IMR-90 (cell line): ENCODE data around the gene SLC25A33. TPM values are rescaled to one million over a fixed set of nuclear protein-coding genes. Genes with fewer than 3 reads are reported as not detected.

Experiments
- ATAC-seq: fragments of 200-7000 bp; cut with Tn5 transposase; 2 replicates; pipeline ENCODE4 v1.9.1; 2020; ENCODE audit warnings: low read depth, mild to moderate bottlenecking, moderate library complexity
- BruUV-seq: library from RNA; stranded (reverse); fragments of 400-500 nt; replicated peaks from 2 replicates; lab custom pipeline; 2021; lab: Mats Ljungman, UMichigan
- CTCF ChIA-PET: fragments of 300-600 bp; formaldehyde crosslinking; extraction: SDS; loops from one replicate; lab custom pipeline; 2021; ENCODE audit warnings: antibody characterized with exemption; lab: Yijun Ruan, JAX
- POLR2A ChIA-PET: fragments of 300-600 bp; sonication (Branson Sonifier 250); formaldehyde crosslinking; loops from one replicate; lab custom pipeline; 2022; ENCODE audit warnings: antibody characterized with exemption; ENCODE audit not compliant: unreplicated experiment; lab: Charles Lee
- DNase-seq: peaks from one replicate; pipeline ENCODE4 v3.0.0; 2013
- H2AFZ ChIP-seq: replicated peaks from 2 replicates; pipeline ENCODE3; 2013; ENCODE audit warnings: low read length, mild to moderate bottlenecking; ENCODE audit not compliant: poor library complexity
- H2AK5ac ChIP-seq: 2 replicates; pipeline ENCODE4 v1.6.1; 2013; ENCODE audit warnings: low read depth, low read length, inconsistent platforms
- H2AK9ac ChIP-seq: replicated peaks from 2 replicates; pipeline ENCODE3; 2013; ENCODE audit warnings: mild to moderate bottlenecking, low read depth, low read length, moderate library complexity; ENCODE audit not compliant: poor library complexity
- H2BK120ac ChIP-seq: 2 replicates; pipeline ENCODE4 v1.6.1; 2013; ENCODE audit warnings: low read depth, low read length, inconsistent platforms
- H2BK15ac ChIP-seq: 3 replicates; pipeline ENCODE4 v1.6.1; 2013; ENCODE audit warnings: low read depth, low read length, inconsistent platforms
- H2BK20ac ChIP-seq: 2 replicates; pipeline ENCODE4 v1.6.1; 2013; ENCODE audit warnings: low read depth, mild to moderate bottlenecking, inconsistent platforms, low read length, moderate library complexity
- H2BK5ac ChIP-seq: 2 replicates; pipeline ENCODE4 v1.6.1; 2013; ENCODE audit warnings: mild to moderate bottlenecking, low read depth, low read length, inconsistent platforms; ENCODE audit not compliant: poor library complexity, severe bottlenecking
- H3K14ac ChIP-seq: replicated peaks from 2 replicates; pipeline ENCODE4 v1.6.1; 2013; ENCODE audit warnings: low read depth, low read length, inconsistent platforms
- H3K18ac ChIP-seq: 2 replicates; pipeline ENCODE4 v1.6.1; 2013; ENCODE audit warnings: low read depth, low read length, control low read depth
- H3K23ac ChIP-seq: 2 replicates; pipeline ENCODE4 v1.6.1; 2013; ENCODE audit warnings: low read depth, low read length, inconsistent platforms
- H3K27ac ChIP-seq: 2 replicates; pipeline ENCODE4 v1.5.1; 2013; ENCODE audit warnings: mild to moderate bottlenecking, control low read depth, low read length; ENCODE audit not compliant: insufficient read depth
- H3K27me3 ChIP-seq: 2 replicates; pipeline ENCODE4 v1.6.1; 2013; ENCODE audit warnings: low read length; ENCODE audit not compliant: control insufficient read depth, insufficient read depth
- H3K36me3 ChIP-seq: 2 replicates; pipeline ENCODE4 v1.6.1; 2013; ENCODE audit warnings: low read length, mixed read lengths; ENCODE audit not compliant: control insufficient read depth, insufficient read depth
- H3K4ac ChIP-seq: 2 replicates; pipeline ENCODE4 v1.6.1; 2013; ENCODE audit warnings: low read depth, low read length, inconsistent platforms
- H3K4me1 ChIP-seq: 2 replicates; pipeline ENCODE4 v1.6.1; 2013; ENCODE audit warnings: low read length, mixed read lengths; ENCODE audit not compliant: control insufficient read depth, insufficient read depth
- H3K4me2 ChIP-seq: 2 replicates; pipeline ENCODE4 v1.6.1; 2013; ENCODE audit warnings: low read depth, mild to moderate bottlenecking, control low read depth, low read length, moderate library complexity
- H3K4me3 ChIP-seq: 2 replicates; pipeline ENCODE4 v1.5.1; 2013; ENCODE audit warnings: low read depth, mild to moderate bottlenecking, control low read depth, low read length, moderate library complexity; ENCODE audit not compliant: insufficient read depth
- H3K56ac ChIP-seq: 2 replicates; pipeline ENCODE4 v1.6.1; 2013; ENCODE audit warnings: low read length, inconsistent platforms; ENCODE audit not compliant: insufficient read depth; ENCODE audit errors: extremely low read depth
- H3K79me1 ChIP-seq, 2 experiments: 2 replicates each; pipeline ENCODE4 v1.6.1; 2013; ENCODE audit warnings: low read length in 2 of 2, inconsistent platforms in 1 of 2, low read depth in 1 of 2
- H3K9ac ChIP-seq: 2 replicates; pipeline ENCODE4 v1.6.1; 2013; ENCODE audit warnings: low read depth, low read length, control low read depth
- H3K9me1 ChIP-seq: 2 replicates; pipeline ENCODE4 v1.6.1; 2013; ENCODE audit warnings: low read length, inconsistent platforms; ENCODE audit not compliant: insufficient read depth
- H3K9me3 ChIP-seq: 2 replicates; pipeline ENCODE4 v1.6.1; 2013; ENCODE audit warnings: low read length; ENCODE audit not compliant: control insufficient read depth, insufficient read depth
- H4K20me1 ChIP-seq: 2 replicates; pipeline ENCODE4 v1.6.1; 2013; ENCODE audit warnings: low read length, inconsistent platforms; ENCODE audit not compliant: insufficient read depth
- H4K5ac ChIP-seq: 2 replicates; pipeline ENCODE4 v1.6.1; 2013; ENCODE audit warnings: mild to moderate bottlenecking, low read depth, low read length, control low read depth
- H4K8ac ChIP-seq, 2 experiments: 2 replicates each; pipeline ENCODE4 v1.6.1; 2013; ENCODE audit warnings: low read depth in 2 of 2, low read length in 2 of 2, control low read depth in 1 of 2, inconsistent platforms in 1 of 2
- H4K91ac ChIP-seq: 2 replicates; pipeline ENCODE4 v1.6.1; 2013; ENCODE audit warnings: low read depth, low read length, inconsistent platforms; ENCODE audit not compliant: insufficient read depth
- BHLHE40 ChIP-seq: fragments of 150-350 bp; IDR thresholded peaks from 2 replicates; pipeline ENCODE4 v1.6.1; 2016; ENCODE audit warnings: mild to moderate bottlenecking, low read depth, low read length
- CEBPB ChIP-seq: IDR thresholded peaks from 2 replicates; pipeline ENCODE4 v1.6.1; 2012; ENCODE audit warnings: low read depth, low read length, improper control_type of control experiment
- CHD1 ChIP-seq: IDR thresholded peaks from 2 replicates; pipeline ENCODE4 v1.6.1; 2012; ENCODE audit warnings: low read depth, low read length, improper control_type of control experiment
- FOS ChIP-seq: fragments of 150-350 bp; IDR thresholded peaks from 2 replicates; pipeline ENCODE4 v1.6.1; 2016; ENCODE audit warnings: low read depth, low read length
- MAFK ChIP-seq: IDR thresholded peaks from 2 replicates; pipeline ENCODE4 v1.6.1; 2012; ENCODE audit warnings: low read depth, low read length, improper control_type of control experiment
- MAZ ChIP-seq: IDR thresholded peaks from 2 replicates; pipeline ENCODE4 v1.6.1; 2012; ENCODE audit warnings: low read depth, mild to moderate bottlenecking, low read length, improper control_type of control experiment, moderate library complexity, borderline replicate concordance
- MXI1 ChIP-seq: IDR thresholded peaks from 2 replicates; pipeline ENCODE4 v1.6.1; 2012; ENCODE audit warnings: low read depth, mild to moderate bottlenecking, low read length, moderate library complexity, borderline replicate concordance
- NFE2L2 ChIP-seq: fragments of 150-350 bp; IDR thresholded peaks from 2 replicates; pipeline ENCODE4 v1.6.1; 2016; ENCODE audit warnings: low read depth, mild to moderate bottlenecking, low read length
- POLR2A ChIP-seq: IDR thresholded peaks from 2 replicates; pipeline ENCODE4 v1.6.1; 2012; ENCODE audit warnings: mild to moderate bottlenecking, low read depth, low read length
- RAD21 ChIP-seq: IDR thresholded peaks from 2 replicates; pipeline ENCODE4 v1.6.1; 2012; ENCODE audit warnings: low read length, improper control_type of control experiment
- RCOR1 ChIP-seq: IDR thresholded peaks from 2 replicates; pipeline ENCODE4 v1.6.1; 2012; ENCODE audit warnings: mild to moderate bottlenecking, low read length, improper control_type of control experiment; ENCODE audit not compliant: insufficient replicate concordance
- RFX5 ChIP-seq: IDR thresholded peaks from 2 replicates; pipeline ENCODE4 v1.8.0; 2012; ENCODE audit warnings: low read depth, mild to moderate bottlenecking, low read length, moderate library complexity
- SMC3 ChIP-seq: fragments of 150-350 bp; IDR thresholded peaks from 2 replicates; pipeline ENCODE4 v1.6.1; 2016; ENCODE audit warnings: low read depth, mild to moderate bottlenecking, antibody characterized with exemption, low read length, moderate library complexity
- WGBS, 2 experiments: methylation state at CpG; one replicate each; pipeline versions ENCODE4 v1.1.5 to v1.1.7; 2013; ENCODE audit warnings: missing lambda C conversion rate in 2 of 2; ENCODE audit not compliant: insufficient read length in 1 of 2; ENCODE audit errors: extremely low coverage in 2 of 2; 5-methylcytosine and 5-hydroxymethylcytosine counted together
- dilution Hi-C: fragments of 300-500 bp; cut with HindIII; formaldehyde crosslinking; loops from one replicate; pipeline ENCODE4 v1.14.3; 2018; ENCODE audit warnings: low sequenced_read_pairs; ENCODE audit not compliant: unreplicated experiment
- in situ Hi-C: fragments of 300-500 bp; cut with MboI; formaldehyde crosslinking; loops from 3 replicates; pipeline ENCODE4 v1.14.3; 2019; ENCODE audit warnings: low sequenced_read_pairs, inconsistent platforms, mixed read lengths
- intact Hi-C: fragments of 100-400 bp; cut with micrococcal nuclease; formaldehyde crosslinking; loops from 2 replicates; pipeline ENCODE4 v1.10.0; 2022
- polyA plus RNA-seq, 3 experiments: library from polyadenylated mRNA; depleted of rRNA; stranded (reverse); fragments of >200 nt; gene quantifications; 2 replicates each; pipeline ENCODE4 v1.2.3, GENCODE V29; 2012; ENCODE audit warnings: low replicate concordance in 1 of 3
- total RNA-seq: library from RNA; depleted of rRNA; stranded (reverse); fragments of >200 nt; gene quantifications from 2 replicates; pipeline ENCODE4 v1.2.3, GENCODE V29; 2012
- TF ChIP-seq, protein P1 (sequence below): conservative IDR thresholded peaks from 2 replicates; pipeline ENCODE4 v1.5.1; 2012; ENCODE audit warnings: mild to moderate bottlenecking, low read depth, low read length, improper control_type of control experiment
- TF ChIP-seq, protein P2 (sequence below): fragments of 150-350 bp; IDR thresholded peaks from 2 replicates; pipeline ENCODE4 v1.6.1; 2017; ENCODE audit warnings: mild to moderate bottlenecking, antibody characterized with exemption, low read length, low read depth
- TF ChIP-seq, protein P3 (sequence below): fragments of 150-350 bp; IDR thresholded peaks from 2 replicates; pipeline ENCODE4 v1.6.1; 2016; ENCODE audit warnings: low read depth, mild to moderate bottlenecking, low read length, moderate library complexity, borderline replicate concordance

The SLC25A33 gene
- total and polyA plus RNA-seq, 2 of the 4 experiments (the other 2 are of a cell fraction) = 2.5 to 3.0 TPM

DNA sequence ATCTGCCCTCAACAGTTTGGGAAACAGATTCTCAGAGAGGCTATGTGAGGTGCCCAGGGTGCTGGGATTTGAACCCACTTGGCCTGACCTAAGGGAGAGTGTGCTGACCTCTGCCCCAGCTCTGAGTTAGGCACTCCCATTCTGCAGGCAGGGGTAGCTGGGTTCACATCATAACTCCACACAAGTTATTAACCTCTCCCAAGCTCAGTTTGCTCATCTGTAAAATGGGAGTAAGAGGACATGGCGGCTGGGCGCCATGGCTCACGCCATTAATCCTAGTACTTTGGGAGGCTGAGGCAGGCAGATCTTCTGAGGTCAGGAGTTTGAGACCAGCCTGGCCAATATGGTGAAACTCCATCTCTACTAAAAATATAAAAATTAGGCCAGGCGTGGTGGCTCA lies 8.9 kb upstream of the SLC25A33 start:
- no CpG with 5 or more reads among the region's 4 CpGs for WGBS, 2 experiments
- H4K91ac ChIP-seq = no peak overlapping the region
- H2BK120ac ChIP-seq = no peak overlapping the region
- no peak for ATAC-seq
- no peak overlapping the region for H3K4me2 ChIP-seq
- H2AK5ac ChIP-seq = no peak overlapping the region
- in situ Hi-C loops (no loop called here), dilution Hi-C loops (no loop called here), intact Hi-C loops (no loop called here)
- no peak overlapping the region for H2BK15ac ChIP-seq
- TF ChIP-seq MAFK (no peak), CEBPB (no peak), NFE2L2 (no peak), BHLHE40 (no peak), RAD21 (no peak), POLR2A (no peak), MAZ (no peak), SMC3 (no peak), RCOR1 (no peak), FOS (no peak), MXI1 (no peak), RFX5 (no peak), CHD1 (no peak)
- TF ChIP-seq, protein P1, sequence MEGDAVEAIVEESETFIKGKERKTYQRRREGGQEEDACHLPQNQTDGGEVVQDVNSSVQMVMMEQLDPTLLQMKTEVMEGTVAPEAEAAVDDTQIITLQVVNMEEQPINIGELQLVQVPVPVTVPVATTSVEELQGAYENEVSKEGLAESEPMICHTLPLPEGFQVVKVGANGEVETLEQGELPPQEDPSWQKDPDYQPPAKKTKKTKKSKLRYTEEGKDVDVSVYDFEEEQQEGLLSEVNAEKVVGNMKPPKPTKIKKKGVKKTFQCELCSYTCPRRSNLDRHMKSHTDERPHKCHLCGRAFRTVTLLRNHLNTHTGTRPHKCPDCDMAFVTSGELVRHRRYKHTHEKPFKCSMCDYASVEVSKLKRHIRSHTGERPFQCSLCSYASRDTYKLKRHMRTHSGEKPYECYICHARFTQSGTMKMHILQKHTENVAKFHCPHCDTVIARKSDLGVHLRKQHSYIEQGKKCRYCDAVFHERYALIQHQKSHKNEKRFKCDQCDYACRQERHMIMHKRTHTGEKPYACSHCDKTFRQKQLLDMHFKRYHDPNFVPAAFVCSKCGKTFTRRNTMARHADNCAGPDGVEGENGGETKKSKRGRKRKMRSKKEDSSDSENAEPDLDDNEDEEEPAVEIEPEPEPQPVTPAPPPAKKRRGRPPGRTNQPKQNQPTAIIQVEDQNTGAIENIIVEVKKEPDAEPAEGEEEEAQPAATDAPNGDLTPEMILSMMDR = no peak
- TF ChIP-seq, protein P2, sequence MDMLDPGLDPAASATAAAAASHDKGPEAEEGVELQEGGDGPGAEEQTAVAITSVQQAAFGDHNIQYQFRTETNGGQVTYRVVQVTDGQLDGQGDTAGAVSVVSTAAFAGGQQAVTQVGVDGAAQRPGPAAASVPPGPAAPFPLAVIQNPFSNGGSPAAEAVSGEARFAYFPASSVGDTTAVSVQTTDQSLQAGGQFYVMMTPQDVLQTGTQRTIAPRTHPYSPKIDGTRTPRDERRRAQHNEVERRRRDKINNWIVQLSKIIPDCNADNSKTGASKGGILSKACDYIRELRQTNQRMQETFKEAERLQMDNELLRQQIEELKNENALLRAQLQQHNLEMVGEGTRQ = no peak
- TF ChIP-seq, protein P3, sequence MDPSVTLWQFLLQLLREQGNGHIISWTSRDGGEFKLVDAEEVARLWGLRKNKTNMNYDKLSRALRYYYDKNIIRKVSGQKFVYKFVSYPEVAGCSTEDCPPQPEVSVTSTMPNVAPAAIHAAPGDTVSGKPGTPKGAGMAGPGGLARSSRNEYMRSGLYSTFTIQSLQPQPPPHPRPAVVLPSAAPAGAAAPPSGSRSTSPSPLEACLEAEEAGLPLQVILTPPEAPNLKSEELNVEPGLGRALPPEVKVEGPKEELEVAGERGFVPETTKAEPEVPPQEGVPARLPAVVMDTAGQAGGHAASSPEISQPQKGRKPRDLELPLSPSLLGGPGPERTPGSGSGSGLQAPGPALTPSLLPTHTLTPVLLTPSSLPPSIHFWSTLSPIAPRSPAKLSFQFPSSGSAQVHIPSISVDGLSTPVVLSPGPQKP = no peak
- H2BK20ac ChIP-seq = no peak overlapping the region
- H3K14ac ChIP-seq = no peak overlapping the region
- no peaks in the 10 kb centered on the region for H3K9me1 ChIP-seq
- no peak overlapping the region for H2BK5ac ChIP-seq
- no peaks in the 10 kb centered on the region for H3K9me3 ChIP-seq
- no peak overlapping the region for H3K23ac ChIP-seq
- H3K9ac ChIP-seq = no peak overlapping the region
- no peaks in the 10 kb centered on the region for H3K27me3 ChIP-seq
- POLR2A ChIA-PET = no interaction called here
- no peak overlapping the region for H3K18ac ChIP-seq
- no peaks in the 10 kb centered on the region for H3K4me1 ChIP-seq
- no peak overlapping the region for H3K56ac ChIP-seq
- no peaks in the 10 kb centered on the region for H4K20me1 ChIP-seq
- no peak overlapping the region for H3K27ac ChIP-seq
- H4K5ac ChIP-seq = no peak overlapping the region
- H3K4ac ChIP-seq = no peak overlapping the region
- CTCF ChIA-PET = no interaction called here
- DNase-seq = no peak
- no TSS peak for BruUV-seq
- no peaks in the 10 kb centered on the region for H3K79me1 ChIP-seq
- no peak overlapping the region for H2AFZ ChIP-seq
- H2AK9ac ChIP-seq = no peak overlapping the region
- no peak overlapping the region for H4K8ac ChIP-seq
- H3K36me3 ChIP-seq = no peaks in the 10 kb centered on the region
- H3K4me3 ChIP-seq = no peak overlapping the region
